HepG2 (cell line): ENCODE measurements around the gene GNPDA1. TPM values are rescaled to one million over a fixed set of nuclear protein-coding genes. Genes with fewer than 3 reads are reported as not detected.

Source experiments
- ARNT2 ChIP-seq: sonication (generic); formaldehyde crosslinking; IDR thresholded peaks from 2 replicates; pipeline ENCODE4 v1.8.0; 2022; ENCODE audit warnings: mild to moderate bottlenecking, low read depth, missing genetic modification reagents, moderate library complexity
- NFYB ChIP-seq: sonication (generic); formaldehyde crosslinking; IDR thresholded peaks from 2 replicates; pipeline ENCODE4 v1.4.0; 2020; ENCODE audit warnings: missing genetic modification reagents
- PAWR ChIP-seq: sonication (generic); formaldehyde crosslinking; IDR thresholded peaks from 2 replicates; pipeline ENCODE4 v1.4.0; 2020; ENCODE audit warnings: missing genetic modification reagents, mild to moderate bottlenecking, borderline replicate concordance
- RORA ChIP-seq: sonication (generic); formaldehyde crosslinking; IDR thresholded peaks from 2 replicates; pipeline ENCODE4 v1.5.0; 2020; ENCODE audit warnings: mild to moderate bottlenecking, missing genetic modification reagents, moderate library complexity
- TBP ChIP-seq: sonication (generic); formaldehyde crosslinking; IDR thresholded peaks from 2 replicates; pipeline ENCODE4 v1.5.0; 2020; ENCODE audit warnings: missing genetic modification reagents
- YEATS2 ChIP-seq: sonication (generic); formaldehyde crosslinking; IDR thresholded peaks from 2 replicates; pipeline ENCODE4 v1.4.0; 2020; ENCODE audit warnings: missing genetic modification reagents, borderline replicate concordance
- ZMYM4 ChIP-seq: sonication (generic); formaldehyde crosslinking; IDR thresholded peaks from 2 replicates; pipeline ENCODE4 v1.8.1; 2023; ENCODE audit warnings: mild to moderate bottlenecking, missing genetic modification reagents
- ZNF264 ChIP-seq: sonication (generic); formaldehyde crosslinking; IDR thresholded peaks from 2 replicates; pipeline ENCODE4 v1.4.0; 2020; ENCODE audit warnings: missing genetic modification reagents
- ZNF724P ChIP-seq: sonication (generic); formaldehyde crosslinking; IDR thresholded peaks from 2 replicates; pipeline ENCODE4 v1.8.0; 2022; ENCODE audit warnings: missing genetic modification reagents, borderline replicate concordance
- polyA plus RNA-seq, 8 experiments: library from polyadenylated mRNA; depleted of rRNA in 3 of 8; stranded (reverse) in 7 of 8; unstranded in 1 of 8; fragments of >200 nt; fragmentation: Illumina TruSeq in 4 of 8; extraction: Trizol in 4 of 8; gene quantifications; 2 replicates each; pipeline versions ENCODE4 v1.2.1 to v1.2.3, GENCODE V29; 2011 to 2016; ENCODE audit warnings: low read depth in 4 of 8, missing spikeins in 1 of 8, mixed read lengths in 1 of 8; ENCODE audit not compliant: insufficient read depth in 1 of 8
- total RNA-seq, 5 experiments: library from RNA; depleted of rRNA; stranded (reverse); fragments of >200 nt; fragmentation: Illumina TruSeq; extraction: Trizol; gene quantifications; 2 replicates each; pipeline ENCODE4 v1.2.3, GENCODE V29; 2016; ENCODE audit warnings: low read depth in 1 of 5
- TF ChIP-seq, protein P1 (sequence below): sonication (generic); formaldehyde crosslinking; IDR thresholded peaks from 2 replicates; pipeline ENCODE4 v1.5.1; 2020; ENCODE audit warnings: missing genetic modification reagents, mild to moderate bottlenecking, borderline replicate concordance
- TF ChIP-seq, protein P2 (sequence below): sonication (generic); formaldehyde crosslinking; conservative IDR thresholded peaks from 2 replicates; pipeline ENCODE4 v1.8.0; 2022; ENCODE audit warnings: missing genetic modification reagents
- TF ChIP-seq, protein P3 (sequence below): sonication (generic); formaldehyde crosslinking; IDR thresholded peaks from 2 replicates; pipeline ENCODE4 v1.4.0; 2020; ENCODE audit warnings: missing genetic modification reagents, mild to moderate bottlenecking, borderline replicate concordance
- TF ChIP-seq, protein P4 (sequence below): sonication (generic); formaldehyde crosslinking; IDR thresholded peaks from 2 replicates; pipeline ENCODE4 v1.4.0; 2020; ENCODE audit warnings: missing genetic modification reagents
- TF ChIP-seq, protein P5 (sequence below): sonication (generic); formaldehyde crosslinking; IDR thresholded peaks from 2 replicates; pipeline ENCODE4 v1.4.0; 2020; ENCODE audit warnings: mild to moderate bottlenecking, missing genetic modification reagents

GNPDA1 gene
- total and polyA plus RNA-seq, 2 of the 13 experiments (the other 11 are each of a cell fraction or from before 2014, with no cell fraction given), result 6.0 to 54.1 TPM

DNA sequence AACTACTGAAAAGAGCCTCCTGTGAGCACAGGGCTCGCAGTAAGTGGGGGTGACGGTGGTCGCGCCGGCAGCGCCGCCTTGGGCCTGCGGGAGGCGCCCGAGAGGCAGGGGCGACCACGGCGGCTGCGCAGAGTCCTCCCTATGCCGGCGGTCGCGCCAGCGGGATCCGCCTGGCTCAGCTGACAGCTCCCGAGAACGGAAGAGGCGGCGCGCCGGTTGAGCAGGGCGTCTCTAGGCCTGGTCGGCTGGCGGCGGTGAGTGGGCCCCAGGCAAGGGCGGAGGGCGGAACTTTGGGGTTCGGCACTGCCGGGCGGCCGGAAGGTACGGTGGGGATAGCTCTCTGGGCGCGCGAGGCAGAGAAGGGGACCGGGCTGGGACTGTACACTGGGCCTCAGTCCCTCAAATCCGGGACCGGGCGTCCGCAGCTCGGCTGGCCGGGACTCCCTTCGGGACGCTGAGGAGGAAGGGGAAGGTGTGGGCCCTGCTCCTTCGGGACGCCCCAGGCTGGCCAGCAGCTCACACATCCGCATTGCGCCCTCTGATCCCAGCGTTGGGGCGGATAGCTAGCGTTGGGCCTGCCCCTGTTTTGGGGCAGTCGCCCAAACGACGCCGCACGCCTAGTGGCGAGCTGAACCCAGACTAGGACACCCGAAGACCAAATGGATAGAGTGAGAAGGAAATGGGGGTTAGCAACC, 43.8 kb downstream of the GNPDA1 start, which contains the start of gene RNF14 (continued):
- TF ChIP-seq ARNT2 (peak; percentile 91), PAWR (CRISPR knock-in tag) (0 out of 2 replicates have a peak, but pooled peaks have one; percentile 73), TBP (CRISPR knock-in tag) (0 out of 2 replicates have a peak, but pooled peaks have one; percentile 54), ZNF264 (0 out of 2 replicates have a peak, but pooled peaks have one; percentile 79), RORA (peak; percentile 55; the same call in 1 of the 2 replicates), YEATS2 (CRISPR knock-in tag) (peak; percentile 82), ZMYM4 (CRISPR knock-in tag) (peak; percentile 98), ZNF724P (peak; percentile 22; the same call in 1 of the 2 replicates), NFYB (peak; percentile 57; the same call in 1 of the 2 replicates)
- TF ChIP-seq, protein P1, sequence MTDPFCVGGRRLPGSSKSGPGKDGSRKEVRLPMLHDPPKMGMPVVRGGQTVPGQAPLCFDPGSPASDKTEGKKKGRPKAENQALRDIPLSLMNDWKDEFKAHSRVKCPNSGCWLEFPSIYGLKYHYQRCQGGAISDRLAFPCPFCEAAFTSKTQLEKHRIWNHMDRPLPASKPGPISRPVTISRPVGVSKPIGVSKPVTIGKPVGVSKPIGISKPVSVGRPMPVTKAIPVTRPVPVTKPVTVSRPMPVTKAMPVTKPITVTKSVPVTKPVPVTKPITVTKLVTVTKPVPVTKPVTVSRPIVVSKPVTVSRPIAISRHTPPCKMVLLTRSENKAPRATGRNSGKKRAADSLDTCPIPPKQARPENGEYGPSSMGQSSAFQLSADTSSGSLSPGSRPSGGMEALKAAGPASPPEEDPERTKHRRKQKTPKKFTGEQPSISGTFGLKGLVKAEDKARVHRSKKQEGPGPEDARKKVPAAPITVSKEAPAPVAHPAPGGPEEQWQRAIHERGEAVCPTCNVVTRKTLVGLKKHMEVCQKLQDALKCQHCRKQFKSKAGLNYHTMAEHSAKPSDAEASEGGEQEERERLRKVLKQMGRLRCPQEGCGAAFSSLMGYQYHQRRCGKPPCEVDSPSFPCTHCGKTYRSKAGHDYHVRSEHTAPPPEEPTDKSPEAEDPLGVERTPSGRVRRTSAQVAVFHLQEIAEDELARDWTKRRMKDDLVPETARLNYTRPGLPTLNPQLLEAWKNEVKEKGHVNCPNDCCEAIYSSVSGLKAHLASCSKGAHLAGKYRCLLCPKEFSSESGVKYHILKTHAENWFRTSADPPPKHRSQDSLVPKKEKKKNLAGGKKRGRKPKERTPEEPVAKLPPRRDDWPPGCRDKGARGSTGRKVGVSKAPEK, result no peak
- TF ChIP-seq, protein P2, sequence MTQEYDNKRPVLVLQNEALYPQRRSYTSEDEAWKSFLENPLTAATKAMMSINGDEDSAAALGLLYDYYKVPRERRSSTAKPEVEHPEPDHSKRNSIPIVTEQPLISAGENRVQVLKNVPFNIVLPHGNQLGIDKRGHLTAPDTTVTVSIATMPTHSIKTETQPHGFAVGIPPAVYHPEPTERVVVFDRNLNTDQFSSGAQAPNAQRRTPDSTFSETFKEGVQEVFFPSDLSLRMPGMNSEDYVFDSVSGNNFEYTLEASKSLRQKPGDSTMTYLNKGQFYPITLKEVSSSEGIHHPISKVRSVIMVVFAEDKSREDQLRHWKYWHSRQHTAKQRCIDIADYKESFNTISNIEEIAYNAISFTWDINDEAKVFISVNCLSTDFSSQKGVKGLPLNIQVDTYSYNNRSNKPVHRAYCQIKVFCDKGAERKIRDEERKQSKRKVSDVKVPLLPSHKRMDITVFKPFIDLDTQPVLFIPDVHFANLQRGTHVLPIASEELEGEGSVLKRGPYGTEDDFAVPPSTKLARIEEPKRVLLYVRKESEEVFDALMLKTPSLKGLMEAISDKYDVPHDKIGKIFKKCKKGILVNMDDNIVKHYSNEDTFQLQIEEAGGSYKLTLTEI, result no peak
- TF ChIP-seq, protein P3, sequence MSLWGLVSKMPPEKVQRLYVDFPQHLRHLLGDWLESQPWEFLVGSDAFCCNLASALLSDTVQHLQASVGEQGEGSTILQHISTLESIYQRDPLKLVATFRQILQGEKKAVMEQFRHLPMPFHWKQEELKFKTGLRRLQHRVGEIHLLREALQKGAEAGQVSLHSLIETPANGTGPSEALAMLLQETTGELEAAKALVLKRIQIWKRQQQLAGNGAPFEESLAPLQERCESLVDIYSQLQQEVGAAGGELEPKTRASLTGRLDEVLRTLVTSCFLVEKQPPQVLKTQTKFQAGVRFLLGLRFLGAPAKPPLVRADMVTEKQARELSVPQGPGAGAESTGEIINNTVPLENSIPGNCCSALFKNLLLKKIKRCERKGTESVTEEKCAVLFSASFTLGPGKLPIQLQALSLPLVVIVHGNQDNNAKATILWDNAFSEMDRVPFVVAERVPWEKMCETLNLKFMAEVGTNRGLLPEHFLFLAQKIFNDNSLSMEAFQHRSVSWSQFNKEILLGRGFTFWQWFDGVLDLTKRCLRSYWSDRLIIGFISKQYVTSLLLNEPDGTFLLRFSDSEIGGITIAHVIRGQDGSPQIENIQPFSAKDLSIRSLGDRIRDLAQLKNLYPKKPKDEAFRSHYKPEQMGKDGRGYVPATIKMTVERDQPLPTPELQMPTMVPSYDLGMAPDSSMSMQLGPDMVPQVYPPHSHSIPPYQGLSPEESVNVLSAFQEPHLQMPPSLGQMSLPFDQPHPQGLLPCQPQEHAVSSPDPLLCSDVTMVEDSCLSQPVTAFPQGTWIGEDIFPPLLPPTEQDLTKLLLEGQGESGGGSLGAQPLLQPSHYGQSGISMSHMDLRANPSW (CRISPR knock-in tag), result peak; percentile 57; the same call in 1 of the 2 replicates
- TF ChIP-seq, protein P4, sequence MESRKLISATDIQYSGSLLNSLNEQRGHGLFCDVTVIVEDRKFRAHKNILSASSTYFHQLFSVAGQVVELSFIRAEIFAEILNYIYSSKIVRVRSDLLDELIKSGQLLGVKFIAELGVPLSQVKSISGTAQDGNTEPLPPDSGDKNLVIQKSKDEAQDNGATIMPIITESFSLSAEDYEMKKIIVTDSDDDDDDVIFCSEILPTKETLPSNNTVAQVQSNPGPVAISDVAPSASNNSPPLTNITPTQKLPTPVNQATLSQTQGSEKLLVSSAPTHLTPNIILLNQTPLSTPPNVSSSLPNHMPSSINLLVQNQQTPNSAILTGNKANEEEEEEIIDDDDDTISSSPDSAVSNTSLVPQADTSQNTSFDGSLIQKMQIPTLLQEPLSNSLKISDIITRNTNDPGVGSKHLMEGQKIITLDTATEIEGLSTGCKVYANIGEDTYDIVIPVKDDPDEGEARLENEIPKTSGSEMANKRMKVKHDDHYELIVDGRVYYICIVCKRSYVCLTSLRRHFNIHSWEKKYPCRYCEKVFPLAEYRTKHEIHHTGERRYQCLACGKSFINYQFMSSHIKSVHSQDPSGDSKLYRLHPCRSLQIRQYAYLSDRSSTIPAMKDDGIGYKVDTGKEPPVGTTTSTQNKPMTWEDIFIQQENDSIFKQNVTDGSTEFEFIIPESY (CRISPR knock-in tag), result 0 out of 2 replicates have a peak, but pooled peaks have one; percentile 6
- TF ChIP-seq, protein P5, sequence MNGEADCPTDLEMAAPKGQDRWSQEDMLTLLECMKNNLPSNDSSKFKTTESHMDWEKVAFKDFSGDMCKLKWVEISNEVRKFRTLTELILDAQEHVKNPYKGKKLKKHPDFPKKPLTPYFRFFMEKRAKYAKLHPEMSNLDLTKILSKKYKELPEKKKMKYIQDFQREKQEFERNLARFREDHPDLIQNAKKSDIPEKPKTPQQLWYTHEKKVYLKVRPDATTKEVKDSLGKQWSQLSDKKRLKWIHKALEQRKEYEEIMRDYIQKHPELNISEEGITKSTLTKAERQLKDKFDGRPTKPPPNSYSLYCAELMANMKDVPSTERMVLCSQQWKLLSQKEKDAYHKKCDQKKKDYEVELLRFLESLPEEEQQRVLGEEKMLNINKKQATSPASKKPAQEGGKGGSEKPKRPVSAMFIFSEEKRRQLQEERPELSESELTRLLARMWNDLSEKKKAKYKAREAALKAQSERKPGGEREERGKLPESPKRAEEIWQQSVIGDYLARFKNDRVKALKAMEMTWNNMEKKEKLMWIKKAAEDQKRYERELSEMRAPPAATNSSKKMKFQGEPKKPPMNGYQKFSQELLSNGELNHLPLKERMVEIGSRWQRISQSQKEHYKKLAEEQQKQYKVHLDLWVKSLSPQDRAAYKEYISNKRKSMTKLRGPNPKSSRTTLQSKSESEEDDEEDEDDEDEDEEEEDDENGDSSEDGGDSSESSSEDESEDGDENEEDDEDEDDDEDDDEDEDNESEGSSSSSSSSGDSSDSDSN, result peak; percentile 100
